NCI-H2107 treated with DMSO at 0.1 percent for 48 hours (cell line): ENCODE results near the gene CRELD2.
A peak's percentile ranks its signal among the peaks of the same experiment; 100 is the strongest.
"Not testable (repeated sequence)": the region's sequence is repeated elsewhere in the genome, so short reads cannot be mapped to it uniquely, and the experiment has no call there.

Experiments
- DNase-seq: peaks from one replicate; lab custom pipeline; 2025; ENCODE audit not compliant: unreplicated experiment; lab: John Stamatoyannopoulos, UW

Gene CRELD2

GRCh38 chr22:49945042-49945794 is 26.8 kb downstream of the CRELD2 start:
- DNase-seq, result not testable (repeated sequence)

GRCh38 chr22:49946612-49947295 is 28.3 kb downstream of the CRELD2 start:
- no peak for DNase-seq

GRCh38 chr22:49947296-49947622 is 28.8 kb downstream of the CRELD2 start:
- no peak for DNase-seq

- DNase-seq, result no peak
These were observed 29.9 kb downstream of the CRELD2 start for GRCh38 chr22:49948116-49948957.

- no peak for DNase-seq
These were observed 30.8 kb downstream of the CRELD2 start for GRCh38 chr22:49948958-49949913.

- no peak for DNase-seq
These were observed 31.5 kb downstream of the CRELD2 start for GRCh38 chr22:49949914-49950292.

GRCh38 chr22:49950396-49950994 is 32.1 kb downstream of the CRELD2 start:
- no peak for DNase-seq

- peak; percentile 18 for DNase-seq
These were observed 32.7 kb downstream of the CRELD2 start for GRCh38 chr22:49951000-49951677.

GRCh38 chr22:49951678-49951985 is 33.2 kb downstream of the CRELD2 start:
- DNase-seq, result no peak

- DNase-seq, result no peak
These were observed 33.8 kb downstream of the CRELD2 start for GRCh38 chr22:49951986-49952896.

- no peak for DNase-seq
These were observed 34.7 kb downstream of the CRELD2 start for GRCh38 chr22:49953027-49953679.

GRCh38 chr22:49953680-49954344 is 35.4 kb downstream of the CRELD2 start:
- no peak for DNase-seq

GRCh38 chr22:49954354-49954753 is 35.9 kb downstream of the CRELD2 start:
- DNase-seq, result no peak

- DNase-seq, result no peak
These were observed 36.7 kb downstream of the CRELD2 start for GRCh38 chr22:49954991-49955580.

- no peak for DNase-seq
These were observed 37.4 kb downstream of the CRELD2 start for GRCh38 chr22:49955581-49956417.

- DNase-seq, result no peak
These were observed 38.0 kb downstream of the CRELD2 start for GRCh38 chr22:49956418-49956770.
